ENCODE data around the gene ARID3A. TPM values are rescaled to one million over a fixed set of nuclear protein-coding genes. Genes with fewer than 3 reads are reported as not detected.

The ARID3A gene
- total and polyA plus RNA-seq, 2 of the 4 experiments (the other 2 are of a cell fraction) = 16.0 to 23.1 TPM

DNA sequence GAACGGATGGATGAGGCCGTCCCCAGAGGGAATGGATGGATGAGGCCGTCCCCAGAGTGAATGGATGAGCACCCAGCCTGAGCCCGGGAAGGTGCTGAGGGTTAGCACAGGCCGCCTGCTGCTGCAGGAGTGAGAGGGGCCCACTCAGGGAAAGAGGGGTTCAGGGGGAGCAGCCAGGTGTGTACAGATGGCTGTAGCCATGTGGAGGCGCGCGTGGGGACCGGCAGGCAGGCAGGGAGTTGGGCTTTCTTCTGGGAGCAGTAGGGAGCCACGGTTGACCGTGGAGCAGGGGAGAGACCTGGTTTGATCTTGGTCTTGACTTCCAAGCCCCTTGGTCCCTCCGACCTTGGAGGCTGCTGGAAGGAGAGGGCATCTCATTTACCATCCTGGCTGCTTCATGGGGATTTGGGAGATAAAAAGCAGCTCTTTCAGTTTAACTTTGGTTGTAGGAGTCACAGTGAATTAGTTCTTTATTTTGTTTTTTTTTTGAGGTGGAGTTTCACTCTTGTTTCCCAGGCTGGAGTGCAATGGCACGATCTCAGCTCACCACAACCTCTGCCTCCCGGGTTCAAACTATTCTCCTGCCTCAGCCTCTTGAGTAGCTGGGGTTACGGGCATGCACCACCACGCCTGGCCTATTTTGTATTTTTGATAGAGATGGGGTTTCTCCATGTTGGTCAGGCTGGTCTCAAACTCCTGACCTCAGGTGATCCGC lies 24.7 kb downstream of the ARID3A start:
- 96% methylated on average over 5 of the region's 17 CpGs; no CpG with 5 or more reads in 1 of the 2 experiments for WGBS, 2 experiments (ENCODE audit: extremely low coverage in 2 of 2, insufficient read length in 1 of 2)
- H3K27me3 ChIP-seq (ENCODE audit: control insufficient read depth, insufficient read depth, low read length) = no peaks in the 10 kb centered on the region
- no peak overlapping the region for H2BK20ac ChIP-seq (ENCODE audit: low read depth, low read length)
- 0 out of 2 replicates have a peak overlapping the region, but pooled peaks have one; percentile 27 for H3K4ac ChIP-seq (ENCODE audit: low read depth, low read length)
- H3K9me1 ChIP-seq (ENCODE audit: insufficient read depth, low read length) = peaks cover 4% of the 10 kb centered on the region; the same call in 1 of the 2 replicates
- TF ChIP-seq SMC3 (IDR thresholded peaks at IDR 0.05; ENCODE audit: low read depth, low read length) (no peak), RFX5 (IDR thresholded peaks at IDR 0.05; ENCODE audit: low read depth, low read length) (no peak), CEBPB (IDR thresholded peaks at IDR 0.05; ENCODE audit: low read depth, low read length) (no peak), MXI1 (IDR thresholded peaks at IDR 0.05; ENCODE audit: borderline replicate concordance, low read depth, low read length) (no peak), RAD21 (IDR thresholded peaks at IDR 0.05; ENCODE audit: low read length) (no peak), POLR2A (IDR thresholded peaks at IDR 0.05; ENCODE audit: low read depth, low read length) (no peak), BHLHE40 (IDR thresholded peaks at IDR 0.05; ENCODE audit: low read depth, low read length) (no peak), MAZ (IDR thresholded peaks at IDR 0.05; ENCODE audit: borderline replicate concordance, low read depth, low read length) (no peak), CHD1 (IDR thresholded peaks at IDR 0.05; ENCODE audit: low read depth, low read length) (no peak), ELK1 (IDR thresholded peaks at IDR 0.05; ENCODE audit: borderline replicate concordance, low read depth, low read length) (no peak), USF2 (IDR thresholded peaks at IDR 0.05; ENCODE audit: low read depth, low read length) (no peak), MAFK (IDR thresholded peaks at IDR 0.05; ENCODE audit: low read depth, low read length) (no peak), RCOR1 (IDR thresholded peaks at IDR 0.05; ENCODE audit: insufficient replicate concordance, low read length) (no peak), NFE2L2 (IDR thresholded peaks at IDR 0.05; ENCODE audit: low read depth, low read length) (no peak)
- TF ChIP-seq, protein P1, sequence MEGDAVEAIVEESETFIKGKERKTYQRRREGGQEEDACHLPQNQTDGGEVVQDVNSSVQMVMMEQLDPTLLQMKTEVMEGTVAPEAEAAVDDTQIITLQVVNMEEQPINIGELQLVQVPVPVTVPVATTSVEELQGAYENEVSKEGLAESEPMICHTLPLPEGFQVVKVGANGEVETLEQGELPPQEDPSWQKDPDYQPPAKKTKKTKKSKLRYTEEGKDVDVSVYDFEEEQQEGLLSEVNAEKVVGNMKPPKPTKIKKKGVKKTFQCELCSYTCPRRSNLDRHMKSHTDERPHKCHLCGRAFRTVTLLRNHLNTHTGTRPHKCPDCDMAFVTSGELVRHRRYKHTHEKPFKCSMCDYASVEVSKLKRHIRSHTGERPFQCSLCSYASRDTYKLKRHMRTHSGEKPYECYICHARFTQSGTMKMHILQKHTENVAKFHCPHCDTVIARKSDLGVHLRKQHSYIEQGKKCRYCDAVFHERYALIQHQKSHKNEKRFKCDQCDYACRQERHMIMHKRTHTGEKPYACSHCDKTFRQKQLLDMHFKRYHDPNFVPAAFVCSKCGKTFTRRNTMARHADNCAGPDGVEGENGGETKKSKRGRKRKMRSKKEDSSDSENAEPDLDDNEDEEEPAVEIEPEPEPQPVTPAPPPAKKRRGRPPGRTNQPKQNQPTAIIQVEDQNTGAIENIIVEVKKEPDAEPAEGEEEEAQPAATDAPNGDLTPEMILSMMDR (conservative IDR thresholded peaks at IDR 0.05; ENCODE audit: low read depth, low read length) = no peak
- H2AFZ ChIP-seq (replicated peaks; ENCODE audit: low read length, poor library complexity) = peak overlapping the region; percentile 43
- H3K79me1 ChIP-seq (ENCODE audit: low read depth in 1 of 2, low read length in 2 of 2) = peaks cover 22 to 72% of the 10 kb centered on the region in 2 experiments
- no peak overlapping the region for H3K56ac ChIP-seq (ENCODE audit: extremely low read depth, insufficient read depth, low read length)
- no peak overlapping the region for H3K9ac ChIP-seq (ENCODE audit: low read depth, low read length)
- intact Hi-C loops (cut with micrococcal nuclease) = no loop called here
- H3K36me3 ChIP-seq (ENCODE audit: control insufficient read depth, insufficient read depth, low read length) = peaks cover 17% of the 10 kb centered on the region; the same call in 1 of the 2 replicates
- H3K27ac ChIP-seq (ENCODE audit: insufficient read depth, low read length) = no peak overlapping the region
- in situ Hi-C loops (cut with MboI; ENCODE audit: low sequenced_read_pairs) = no loop called here
- peaks cover 26% of the 10 kb centered on the region for H3K4me1 ChIP-seq (ENCODE audit: control insufficient read depth, insufficient read depth, low read length)
- H2AK9ac ChIP-seq (replicated peaks; ENCODE audit: low read depth, low read length, poor library complexity) = peak overlapping the region; percentile 82
- H3K4me2 ChIP-seq (ENCODE audit: low read depth, low read length) = no peak overlapping the region
- no peak overlapping the region for H3K18ac ChIP-seq (ENCODE audit: low read depth, low read length)
- ATAC-seq (ENCODE audit: low read depth) = no peak
- H4K91ac ChIP-seq (ENCODE audit: insufficient read depth, low read depth, low read length) = no peak overlapping the region
- H4K5ac ChIP-seq (ENCODE audit: low read depth, low read length) = no peak overlapping the region
- 0 out of 2 replicates have a peak overlapping the region, but pooled peaks have one; percentile 16 for H2AK5ac ChIP-seq (ENCODE audit: low read depth, low read length)
- H4K8ac ChIP-seq (ENCODE audit: low read depth in 2 of 2, low read length in 2 of 2) = no peak overlapping the region
- H3K4me3 ChIP-seq (ENCODE audit: insufficient read depth, low read depth, low read length) = no peak overlapping the region
- POLR2A ChIA-PET (ENCODE audit: unreplicated experiment) = no interaction called here
- DNase-seq = no peak
- H3K9me3 ChIP-seq (ENCODE audit: control insufficient read depth, insufficient read depth, low read length) = no peaks in the 10 kb centered on the region
- CTCF ChIA-PET = no interaction called here
- H4K20me1 ChIP-seq (ENCODE audit: insufficient read depth, low read length) = peaks cover 45% of the 10 kb centered on the region
- no peak overlapping the region for H2BK120ac ChIP-seq (ENCODE audit: low read depth, low read length)
- peak overlapping the region; percentile 34 for H2BK5ac ChIP-seq (ENCODE audit: low read depth, low read length, poor library complexity, severe bottlenecking)
- dilution Hi-C loops (cut with HindIII; ENCODE audit: low sequenced_read_pairs, unreplicated experiment) = no loop called here
- peak overlapping the region; percentile 82; the same call in 1 of the 2 replicates for H3K23ac ChIP-seq (ENCODE audit: low read depth, low read length)
- no peak overlapping the region for H2BK15ac ChIP-seq (ENCODE audit: low read depth, low read length)
- H3K14ac ChIP-seq (replicated peaks; ENCODE audit: low read depth, low read length) = no peak overlapping the region
- BruUV-seq (replicated peaks) = no TSS peak

All from IMR-90 (cell line).